NCI-H1092 treated with DMSO at 0.1 percent for 48 hours (cell line): Measurements from ENCODE around the gene TAL1.

ENCODE experiments used
- DNase-seq: peaks from one replicate; lab custom pipeline; 2025; lab: John Stamatoyannopoulos, UW

Gene TAL1

DNA sequence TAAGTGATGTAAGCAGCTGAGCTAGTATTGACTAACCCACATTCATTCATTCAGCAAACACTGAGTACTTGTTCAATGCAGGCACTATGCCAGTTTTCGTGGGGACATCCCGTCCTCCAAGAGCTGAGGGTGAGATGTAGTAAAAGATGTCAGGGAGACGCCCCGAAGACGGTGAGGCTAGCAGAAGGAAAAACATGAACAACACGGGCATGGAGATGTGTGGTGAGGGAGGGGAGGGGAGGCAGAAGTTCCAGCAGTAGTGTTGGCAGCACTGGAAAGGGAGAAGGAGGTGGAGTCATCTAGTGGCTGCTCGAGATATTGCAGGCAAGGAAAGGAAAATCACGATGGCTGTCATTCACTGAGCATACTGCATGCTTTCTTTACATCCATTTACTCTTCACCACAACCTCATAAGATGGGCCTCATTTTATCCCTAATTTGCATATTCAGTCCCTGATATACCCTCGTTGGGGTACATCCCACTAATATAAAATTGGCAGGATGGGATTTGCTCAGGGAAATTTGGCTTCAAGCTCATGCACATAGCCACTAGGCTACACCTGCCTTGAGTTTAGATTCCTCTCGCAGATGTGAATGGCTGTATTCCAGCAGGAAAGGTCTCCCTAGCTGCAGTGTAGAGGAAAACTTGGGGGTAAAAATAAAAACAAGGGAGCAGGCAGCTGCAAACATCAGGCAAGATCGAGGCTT lies 56.6 kb downstream of the TAL1 start:
- peak; percentile 35 for DNase-seq

- no peak for DNase-seq
Measured at GRCh38 chr1:47174656-47175020, 57.4 kb downstream of the TAL1 start.

DNA sequence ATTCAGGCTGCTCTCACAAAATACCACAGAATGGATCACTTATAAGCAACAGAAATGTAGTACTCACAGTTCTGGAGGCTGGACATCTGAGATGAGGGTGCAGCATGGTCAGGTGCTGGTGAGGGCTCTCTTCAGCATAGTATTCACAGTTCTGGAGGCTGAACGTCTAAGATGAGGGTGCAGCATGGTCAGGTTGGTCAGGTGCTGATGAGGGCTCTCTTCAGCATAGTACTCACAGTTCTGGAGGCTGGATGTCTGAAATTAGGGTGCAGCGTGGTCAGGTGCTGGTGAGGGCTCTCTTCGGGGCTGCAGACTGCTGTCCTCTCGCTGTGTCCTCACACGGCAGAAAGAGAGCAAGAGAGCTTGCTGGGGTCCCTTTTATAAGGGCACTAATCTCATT lies 59.2 kb downstream of the TAL1 start:
- DNase-seq = no peak
